DND-41 (cell line): ENCODE results near the gene LY6G6C.

Experiments
- EZH2 ChIP-seq: IDR thresholded peaks from 3 replicates; pipeline ENCODE4 v1.6.1; 2012; ENCODE audit warnings: borderline replicate concordance, low read depth, mild to moderate bottlenecking, moderate library complexity, low read length, inconsistent platforms; ENCODE audit not compliant: severe bottlenecking
- TF ChIP-seq, protein P1 (sequence below): IDR thresholded peaks from 2 replicates; pipeline ENCODE4 v1.5.1; 2012; ENCODE audit warnings: borderline replicate concordance, low read length, moderate library complexity, mild to moderate bottlenecking; ENCODE audit not compliant: poor library complexity, severe bottlenecking; ENCODE audit errors: extremely low read depth

GRCh38 chr6:31737991-31738979 is 16.7 kb upstream of the LY6G6C start:
- TF ChIP-seq, protein P1, sequence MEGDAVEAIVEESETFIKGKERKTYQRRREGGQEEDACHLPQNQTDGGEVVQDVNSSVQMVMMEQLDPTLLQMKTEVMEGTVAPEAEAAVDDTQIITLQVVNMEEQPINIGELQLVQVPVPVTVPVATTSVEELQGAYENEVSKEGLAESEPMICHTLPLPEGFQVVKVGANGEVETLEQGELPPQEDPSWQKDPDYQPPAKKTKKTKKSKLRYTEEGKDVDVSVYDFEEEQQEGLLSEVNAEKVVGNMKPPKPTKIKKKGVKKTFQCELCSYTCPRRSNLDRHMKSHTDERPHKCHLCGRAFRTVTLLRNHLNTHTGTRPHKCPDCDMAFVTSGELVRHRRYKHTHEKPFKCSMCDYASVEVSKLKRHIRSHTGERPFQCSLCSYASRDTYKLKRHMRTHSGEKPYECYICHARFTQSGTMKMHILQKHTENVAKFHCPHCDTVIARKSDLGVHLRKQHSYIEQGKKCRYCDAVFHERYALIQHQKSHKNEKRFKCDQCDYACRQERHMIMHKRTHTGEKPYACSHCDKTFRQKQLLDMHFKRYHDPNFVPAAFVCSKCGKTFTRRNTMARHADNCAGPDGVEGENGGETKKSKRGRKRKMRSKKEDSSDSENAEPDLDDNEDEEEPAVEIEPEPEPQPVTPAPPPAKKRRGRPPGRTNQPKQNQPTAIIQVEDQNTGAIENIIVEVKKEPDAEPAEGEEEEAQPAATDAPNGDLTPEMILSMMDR = peak; percentile 65
- no peak for TF ChIP-seq EZH2
